ENCODE measurements around the gene MAP1B.

DNA sequence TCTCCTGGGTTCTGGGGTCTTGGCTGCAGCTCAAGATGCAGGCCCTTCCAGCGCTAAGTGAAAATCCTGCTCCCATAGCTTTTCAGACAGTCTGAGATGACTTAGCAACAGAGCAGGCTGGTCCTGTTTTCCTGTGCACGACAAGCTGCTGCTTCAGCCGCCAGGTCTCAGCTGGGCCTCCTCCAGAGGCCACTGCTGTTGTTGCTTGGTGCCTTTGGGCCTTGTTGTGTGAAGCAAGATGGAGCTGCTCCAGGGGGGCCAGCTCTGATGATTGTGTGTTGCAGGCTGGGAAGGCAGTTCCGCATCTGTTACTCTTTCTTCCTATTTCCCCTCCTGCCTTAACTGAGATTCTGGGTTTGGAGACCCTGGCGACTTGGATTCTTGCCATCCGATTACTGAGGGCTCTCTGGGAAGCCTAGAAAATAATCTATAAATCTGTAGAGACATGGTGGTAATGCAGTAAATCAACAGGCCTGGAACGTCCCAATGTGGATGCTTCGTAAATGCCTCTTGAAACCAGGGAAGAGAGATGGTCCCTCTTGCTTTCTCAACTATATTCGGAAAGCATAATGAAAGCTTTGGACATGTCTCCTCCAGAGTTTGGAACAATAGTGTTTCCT lies 3.2 kb downstream of the MAP1B start:
- TF ChIP-seq, protein P1, sequence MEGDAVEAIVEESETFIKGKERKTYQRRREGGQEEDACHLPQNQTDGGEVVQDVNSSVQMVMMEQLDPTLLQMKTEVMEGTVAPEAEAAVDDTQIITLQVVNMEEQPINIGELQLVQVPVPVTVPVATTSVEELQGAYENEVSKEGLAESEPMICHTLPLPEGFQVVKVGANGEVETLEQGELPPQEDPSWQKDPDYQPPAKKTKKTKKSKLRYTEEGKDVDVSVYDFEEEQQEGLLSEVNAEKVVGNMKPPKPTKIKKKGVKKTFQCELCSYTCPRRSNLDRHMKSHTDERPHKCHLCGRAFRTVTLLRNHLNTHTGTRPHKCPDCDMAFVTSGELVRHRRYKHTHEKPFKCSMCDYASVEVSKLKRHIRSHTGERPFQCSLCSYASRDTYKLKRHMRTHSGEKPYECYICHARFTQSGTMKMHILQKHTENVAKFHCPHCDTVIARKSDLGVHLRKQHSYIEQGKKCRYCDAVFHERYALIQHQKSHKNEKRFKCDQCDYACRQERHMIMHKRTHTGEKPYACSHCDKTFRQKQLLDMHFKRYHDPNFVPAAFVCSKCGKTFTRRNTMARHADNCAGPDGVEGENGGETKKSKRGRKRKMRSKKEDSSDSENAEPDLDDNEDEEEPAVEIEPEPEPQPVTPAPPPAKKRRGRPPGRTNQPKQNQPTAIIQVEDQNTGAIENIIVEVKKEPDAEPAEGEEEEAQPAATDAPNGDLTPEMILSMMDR (IDR thresholded peaks at IDR 0.05; ENCODE audit: borderline replicate concordance, extremely low read depth, low read length, poor library complexity, severe bottlenecking) = no peak
- TF ChIP-seq EZH2 (IDR thresholded peaks at IDR 0.05; ENCODE audit: borderline replicate concordance, low read depth, low read length, severe bottlenecking) = no peak
